ENCODE results near the gene PIEZO1. TPM values are rescaled to one million over a fixed set of nuclear protein-coding genes. Genes with fewer than 3 reads are reported as not detected.

The PIEZO1 gene
- total and polyA plus RNA-seq, 2 experiments from 2014 or later: 30.4 to 70.1 TPM

- Histone ChIP-seq H3K4me3 (no peak overlapping the region), H4K20me1 (replicated peaks; ENCODE audit: insufficient read depth) (no peaks in the 10 kb centered on the region), H3K36me3 (ENCODE audit: insufficient read depth) (no peaks in the 10 kb centered on the region), H3K4me1 (ENCODE audit: insufficient read depth) (no peaks in the 10 kb centered on the region), H3K9me2 (ENCODE audit: insufficient read depth) (no peaks in the 10 kb centered on the region), H2AFZ (no peak overlapping the region), H3K4me2 (no peak overlapping the region), H3K27ac (ENCODE audit: low read depth) (no peak overlapping the region), H3F3A (replicated peaks; ENCODE audit: low read depth) (no peaks in the 10 kb centered on the region), H3K79me2 (replicated peaks; ENCODE audit: insufficient read depth) (no peaks in the 10 kb centered on the region), H3K27me3 (ENCODE audit: insufficient read depth) (no peaks in the 10 kb centered on the region)
- Mint-ChIP-seq H3K36me3 (ENCODE audit: low read depth) (peaks cover 32% of the 10 kb centered on the region), H3K27me3 (ENCODE audit: insufficient read depth, low read depth, poor library complexity) (peaks cover 15% of the 10 kb centered on the region), H3K4me1 (no peaks in the 10 kb centered on the region), H3K27ac (no peak overlapping the region), H3K9me3 (no peaks in the 10 kb centered on the region), H3K4me3 (no peak overlapping the region)
- no peak for TF ChIP-seq ZNF331 (CRISPR knock-in tag; IDR thresholded peaks at IDR 0.05; ENCODE audit: low read depth)
- no peak for TF ChIP-seq ZNF114 (CRISPR knock-in tag; IDR thresholded peaks at IDR 0.05)
- no peak for TF ChIP-seq JUNB (IDR thresholded peaks at IDR 0.05; ENCODE audit: unreplicated experiment)
- no peak for TF ChIP-seq POLR2AphosphoS5 (IDR thresholded peaks at IDR 0.05; ENCODE audit: low read depth)
- TF ChIP-seq EZH2 (IDR thresholded peaks at IDR 0.05; ENCODE audit: low read depth, unreplicated experiment): no peak
- no peak for TF ChIP-seq ETS1 (IDR thresholded peaks at IDR 0.05)
- TF ChIP-seq CREB1 (CRISPR knock-in tag; IDR thresholded peaks at IDR 0.05; ENCODE audit: low read depth): no peak
- TF ChIP-seq STAT1 (IDR thresholded peaks at IDR 0.05; ENCODE audit: unreplicated experiment): no peak
- TF ChIP-seq EZH2phosphoT487 (IDR thresholded peaks at IDR 0.05; ENCODE audit: unreplicated experiment): no peak
- no peak for TF ChIP-seq CTCF (conservative IDR thresholded peaks at IDR 0.05; ENCODE audit: low read depth in 2 of 2)
- TF ChIP-seq NANOG (IDR thresholded peaks at IDR 0.05; ENCODE audit: borderline replicate concordance): no peak
- TF ChIP-seq REST (IDR thresholded peaks at IDR 0.05; ENCODE audit: unreplicated experiment): no peak
- ATAC-seq: no peak
- DNase-seq (ENCODE audit: low spot score): no peak
Observed at GRCh38 chr16:88719267-88719932, 65.6 kb downstream of the PIEZO1 start.

All from GM23338 (cell line).